ENCODE measurements around the gene POLR1A.

POLR1A gene

GRCh38 chr2:86032861-86033595, 72.7 kb downstream of the POLR1A start:
- no peak for DNase-seq (ENCODE audit: low read depth)
- no peak for TF ChIP-seq CTCF (IDR thresholded peaks at IDR 0.05; ENCODE audit: control insufficient read depth, insufficient read depth, low read depth, low read length, missing control alignments)
- H3K4me3 ChIP-seq (ENCODE audit: control insufficient read depth, low read depth, low read length), result no peak overlapping the region

- H3K4me3 ChIP-seq (ENCODE audit: control insufficient read depth, low read depth, low read length), result no peak overlapping the region
- no peak for TF ChIP-seq CTCF (IDR thresholded peaks at IDR 0.05; ENCODE audit: control insufficient read depth, insufficient read depth, low read depth, low read length, missing control alignments)
- DNase-seq (ENCODE audit: low read depth), result no peak
Measured at GRCh38 chr2:86031606-86032005, 74.1 kb downstream of the POLR1A start.

- H3K4me3 ChIP-seq (ENCODE audit: control insufficient read depth, low read depth, low read length), result no peak overlapping the region
- DNase-seq (ENCODE audit: low read depth), result no peak
- TF ChIP-seq CTCF (IDR thresholded peaks at IDR 0.05; ENCODE audit: control insufficient read depth, insufficient read depth, low read depth, low read length, missing control alignments), result no peak
Measured at GRCh38 chr2:86031151-86031550, 74.5 kb downstream of the POLR1A start.

- DNase-seq (ENCODE audit: low read depth), result no peak
- H3K4me3 ChIP-seq (ENCODE audit: control insufficient read depth, low read depth, low read length), result no peak overlapping the region
- no peak for TF ChIP-seq CTCF (IDR thresholded peaks at IDR 0.05; ENCODE audit: control insufficient read depth, insufficient read depth, low read depth, low read length, missing control alignments)
Measured at GRCh38 chr2:86029873-86030272, 75.8 kb downstream of the POLR1A start.

- DNase-seq (ENCODE audit: low read depth), result no peak
- TF ChIP-seq CTCF (IDR thresholded peaks at IDR 0.05; ENCODE audit: control insufficient read depth, insufficient read depth, low read depth, low read length, missing control alignments), result no peak
- no peak overlapping the region for H3K4me3 ChIP-seq (ENCODE audit: control insufficient read depth, low read depth, low read length)
Measured at GRCh38 chr2:86028766-86029381, 76.8 kb downstream of the POLR1A start.

GRCh38 chr2:86027922-86028765, 77.5 kb downstream of the POLR1A start:
- H3K4me3 ChIP-seq (ENCODE audit: control insufficient read depth, low read depth, low read length), result no peak overlapping the region
- no peak for TF ChIP-seq CTCF (IDR thresholded peaks at IDR 0.05; ENCODE audit: control insufficient read depth, insufficient read depth, low read depth, low read length, missing control alignments)
- DNase-seq (ENCODE audit: low read depth), result no peak

Data from AG09309 (cell line).